ENCODE data around the gene CYTH1. TPM values are rescaled to one million over a fixed set of nuclear protein-coding genes. Genes with fewer than 3 reads are reported as not detected.

CYTH1 gene
- total RNA-seq, 1 donor from 2014 or later: 35.5 TPM

- FAIRE-seq (peak; percentile 55), DNase-seq (ENCODE audit: low read depth) (peak; percentile 89)
- no peak for TF ChIP-seq CTCF (IDR thresholded peaks at IDR 0.05; ENCODE audit: insufficient read depth, low read length, severe bottlenecking)
- H3K36me3 ChIP-seq (ENCODE audit: control insufficient read depth, insufficient read depth, low read length): no peaks in the 10 kb centered on the region
- no peak overlapping the region for H3K4me3 ChIP-seq (ENCODE audit: low read depth, low read length)
- peaks cover 2% of the 10 kb centered on the region for H3K27me3 ChIP-seq (ENCODE audit: control insufficient read depth, insufficient read depth, low read length)
Measured at GRCh38 chr17:78661093-78661770, 120.8 kb downstream of the CYTH1 start.

GRCh38 chr17:78659546-78659945 lies 122.5 kb downstream of the CYTH1 start:
- Histone ChIP-seq H3K36me3 (ENCODE audit: control insufficient read depth, insufficient read depth, low read length) (no peaks in the 10 kb centered on the region), H3K4me3 (ENCODE audit: low read depth, low read length) (no peak overlapping the region), H3K27me3 (ENCODE audit: control insufficient read depth, insufficient read depth, low read length) (peaks cover 2% of the 10 kb centered on the region)
- DNase-seq (ENCODE audit: low read depth) (no peak), FAIRE-seq (no peak)
- no peak for TF ChIP-seq CTCF (IDR thresholded peaks at IDR 0.05; ENCODE audit: insufficient read depth, low read length, severe bottlenecking)

- Histone ChIP-seq H3K4me3 (ENCODE audit: low read depth, low read length) (no peak overlapping the region), H3K27me3 (ENCODE audit: control insufficient read depth, insufficient read depth, low read length) (peaks cover 2% of the 10 kb centered on the region), H3K36me3 (ENCODE audit: control insufficient read depth, insufficient read depth, low read length) (no peaks in the 10 kb centered on the region)
- no peak for TF ChIP-seq CTCF (IDR thresholded peaks at IDR 0.05; ENCODE audit: insufficient read depth, low read length, severe bottlenecking)
- DNase-seq (ENCODE audit: low read depth): peak; percentile 40
- no peak for FAIRE-seq
Measured at GRCh38 chr17:78658281-78658785, 123.7 kb downstream of the CYTH1 start.

- FAIRE-seq: no peak
Measured at GRCh38 chr17:78655251-78655940, 126.7 kb downstream of the CYTH1 start.

GRCh38 chr17:78654325-78654724 lies 127.7 kb downstream of the CYTH1 start:
- H3K27me3 ChIP-seq (ENCODE audit: control insufficient read depth, insufficient read depth, low read length): peaks cover 2% of the 10 kb centered on the region
- FAIRE-seq (no peak), DNase-seq (ENCODE audit: low read depth) (no peak)
- no peak for TF ChIP-seq CTCF (IDR thresholded peaks at IDR 0.05; ENCODE audit: insufficient read depth, low read length, severe bottlenecking)
- no peaks in the 10 kb centered on the region for H3K36me3 ChIP-seq (ENCODE audit: control insufficient read depth, insufficient read depth, low read length)
- H3K4me3 ChIP-seq (ENCODE audit: low read depth, low read length): no peak overlapping the region

More at GRCh38 chr17:78655251-78655940, 126.7 kb downstream of the CYTH1 start:
- Histone ChIP-seq H3K27me3 (ENCODE audit: control insufficient read depth, insufficient read depth, low read length) (peaks cover 2% of the 10 kb centered on the region), H3K4me3 (ENCODE audit: low read depth, low read length) (no peak overlapping the region), H3K36me3 (ENCODE audit: control insufficient read depth, insufficient read depth, low read length) (no peaks in the 10 kb centered on the region)
- DNase-seq (ENCODE audit: low read depth): no peak
- TF ChIP-seq CTCF (IDR thresholded peaks at IDR 0.05; ENCODE audit: insufficient read depth, low read length, severe bottlenecking): no peak
